HepG2 (cell line): ENCODE results near the gene CELSR2. TPM values are rescaled to one million over a fixed set of nuclear protein-coding genes. Genes with fewer than 3 reads are reported as not detected.

Source experiments
- CHD4 ChIP-seq: fragments of 200-600 bp; sonication (generic); IDR thresholded peaks from 2 replicates; pipeline ENCODE4 v1.7.0; 2017; ENCODE audit warnings: mild to moderate bottlenecking, low read length, borderline replicate concordance
- MTA1 ChIP-seq: sonication (generic); formaldehyde crosslinking; IDR thresholded peaks from 2 replicates; pipeline ENCODE4 v1.4.0; 2020; ENCODE audit warnings: missing genetic modification reagents, mild to moderate bottlenecking, borderline replicate concordance
- NRL ChIP-seq: sonication (generic); formaldehyde crosslinking; IDR thresholded peaks from 2 replicates; pipeline ENCODE4 v1.5.0; 2020; ENCODE audit warnings: missing genetic modification reagents, mild to moderate bottlenecking, moderate library complexity, borderline replicate concordance
- SALL1 ChIP-seq: sonication (generic); formaldehyde crosslinking; IDR thresholded peaks from 2 replicates; pipeline ENCODE4 v1.8.0; 2022; ENCODE audit warnings: mild to moderate bottlenecking, missing genetic modification reagents
- TAF15 ChIP-seq: fragments of 200-400 bp; formaldehyde crosslinking; IDR thresholded peaks from one replicate; pipeline ENCODE4 v1.6.1; 2018; ENCODE audit warnings: mild to moderate bottlenecking, low read depth, low read length; ENCODE audit not compliant: poor library complexity, severe bottlenecking
- XRCC5 ChIP-seq: fragments of 200-400 bp; formaldehyde crosslinking; optimal IDR thresholded peaks from 2 replicates; pipeline ENCODE3; 2017; ENCODE audit warnings: mild to moderate bottlenecking, low read length
- ZNF605 ChIP-seq: sonication (generic); formaldehyde crosslinking; IDR thresholded peaks from 2 replicates; pipeline ENCODE4 v1.8.0; 2022; ENCODE audit warnings: mild to moderate bottlenecking, missing genetic modification reagents
- ZNF678 ChIP-seq: sonication (generic); formaldehyde crosslinking; IDR thresholded peaks from 2 replicates; pipeline ENCODE4 v1.4.0; 2020; ENCODE audit warnings: mild to moderate bottlenecking, missing genetic modification reagents
- polyA plus RNA-seq, 8 experiments: library from polyadenylated mRNA; depleted of rRNA in 3 of 8; stranded (reverse) in 7 of 8; unstranded in 1 of 8; fragments of >200 nt; fragmentation: Illumina TruSeq in 4 of 8; extraction: Trizol in 4 of 8; gene quantifications; 2 replicates each; pipeline versions ENCODE4 v1.2.1 to v1.2.3, GENCODE V29; 2011 to 2016; ENCODE audit warnings: low read depth in 4 of 8, missing spikeins in 1 of 8, mixed read lengths in 1 of 8; ENCODE audit not compliant: insufficient read depth in 1 of 8
- total RNA-seq, 5 experiments: library from RNA; depleted of rRNA; stranded (reverse); fragments of >200 nt; fragmentation: Illumina TruSeq; extraction: Trizol; gene quantifications; 2 replicates each; pipeline ENCODE4 v1.2.3, GENCODE V29; 2016; ENCODE audit warnings: low read depth in 1 of 5
- TF ChIP-seq, protein P1 (sequence below): sonication (generic); formaldehyde crosslinking; IDR thresholded peaks from 2 replicates; pipeline ENCODE4 v1.4.0; 2020; ENCODE audit warnings: missing genetic modification reagents
- TF ChIP-seq, protein P2 (sequence below): IDR thresholded peaks from 2 replicates; pipeline ENCODE4 v1.6.1; 2018; ENCODE audit warnings: missing genetic modification reagents
- TF ChIP-seq, protein P3 (sequence below): sonication (generic); formaldehyde crosslinking; conservative IDR thresholded peaks from 2 replicates; pipeline ENCODE4 v1.4.0; 2020; ENCODE audit warnings: missing genetic modification reagents
- TF ChIP-seq, protein P4 (sequence below): sonication (generic); formaldehyde crosslinking; IDR thresholded peaks from 2 replicates; pipeline ENCODE4 v1.4.0; 2020; ENCODE audit warnings: mild to moderate bottlenecking, missing genetic modification reagents

CELSR2 gene
- total and polyA plus RNA-seq, 2 of the 13 experiments (the other 11 are each of a cell fraction or from before 2014, with no cell fraction given), result 4.0 to 6.6 TPM

DNA sequence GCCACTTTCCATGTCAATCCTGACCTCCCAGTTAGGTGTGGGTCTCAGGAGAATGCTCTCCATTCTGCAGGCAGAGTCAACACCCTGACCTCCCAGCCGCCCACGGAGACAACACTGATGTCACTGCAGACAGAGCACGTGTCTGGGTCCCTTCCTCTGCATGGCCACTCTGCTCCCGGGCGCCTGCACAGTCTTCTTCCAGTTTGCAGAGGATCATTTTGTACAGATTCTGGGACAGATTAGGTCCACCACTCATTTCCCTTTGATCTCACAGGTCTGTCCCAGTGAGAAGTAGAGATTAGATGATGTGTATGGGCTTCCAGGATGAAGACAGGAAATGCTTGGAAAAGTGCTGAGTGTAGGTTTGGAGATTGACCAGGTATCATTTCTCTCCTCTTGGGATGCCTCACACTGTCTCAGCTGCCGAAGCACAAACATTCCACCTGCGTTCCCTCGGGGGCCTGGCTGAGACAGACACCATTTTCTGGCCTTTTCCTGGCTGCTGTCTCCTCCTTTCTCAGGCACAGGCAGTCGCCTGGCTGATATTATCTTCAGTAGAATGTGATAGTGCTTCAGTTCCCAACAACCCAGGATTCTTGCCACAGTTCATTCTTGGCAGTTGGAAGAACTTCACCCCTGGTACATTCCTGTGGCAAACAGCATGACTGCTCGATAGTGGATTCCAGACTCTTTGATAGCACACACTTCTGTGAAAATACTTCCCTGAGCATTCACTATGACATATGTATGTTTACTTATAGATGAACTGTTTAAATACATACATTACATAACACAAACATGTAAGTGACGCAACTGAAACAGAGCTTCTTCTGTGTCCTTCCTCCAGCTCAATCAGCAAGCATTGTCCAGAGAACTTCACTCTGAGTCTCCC, 49.6 kb downstream of the CELSR2 start (continued):
- TF ChIP-seq, protein P1, sequence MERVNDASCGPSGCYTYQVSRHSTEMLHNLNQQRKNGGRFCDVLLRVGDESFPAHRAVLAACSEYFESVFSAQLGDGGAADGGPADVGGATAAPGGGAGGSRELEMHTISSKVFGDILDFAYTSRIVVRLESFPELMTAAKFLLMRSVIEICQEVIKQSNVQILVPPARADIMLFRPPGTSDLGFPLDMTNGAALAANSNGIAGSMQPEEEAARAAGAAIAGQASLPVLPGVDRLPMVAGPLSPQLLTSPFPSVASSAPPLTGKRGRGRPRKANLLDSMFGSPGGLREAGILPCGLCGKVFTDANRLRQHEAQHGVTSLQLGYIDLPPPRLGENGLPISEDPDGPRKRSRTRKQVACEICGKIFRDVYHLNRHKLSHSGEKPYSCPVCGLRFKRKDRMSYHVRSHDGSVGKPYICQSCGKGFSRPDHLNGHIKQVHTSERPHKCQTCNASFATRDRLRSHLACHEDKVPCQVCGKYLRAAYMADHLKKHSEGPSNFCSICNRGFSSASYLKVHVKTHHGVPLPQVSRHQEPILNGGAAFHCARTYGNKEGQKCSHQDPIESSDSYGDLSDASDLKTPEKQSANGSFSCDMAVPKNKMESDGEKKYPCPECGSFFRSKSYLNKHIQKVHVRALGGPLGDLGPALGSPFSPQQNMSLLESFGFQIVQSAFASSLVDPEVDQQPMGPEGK (CRISPR knock-in tag), result peak; percentile 36; the same call in 1 of the 2 replicates
- TF ChIP-seq ZNF605, result peak; percentile 57; the same call in 1 of the 2 replicates
- TF ChIP-seq ZNF678, result 0 out of 2 replicates have a peak, but pooled peaks have one; percentile 58
- TF ChIP-seq MTA1 (CRISPR knock-in tag), result peak; percentile 16
- TF ChIP-seq TAF15, result no peak
- TF ChIP-seq, protein P2, sequence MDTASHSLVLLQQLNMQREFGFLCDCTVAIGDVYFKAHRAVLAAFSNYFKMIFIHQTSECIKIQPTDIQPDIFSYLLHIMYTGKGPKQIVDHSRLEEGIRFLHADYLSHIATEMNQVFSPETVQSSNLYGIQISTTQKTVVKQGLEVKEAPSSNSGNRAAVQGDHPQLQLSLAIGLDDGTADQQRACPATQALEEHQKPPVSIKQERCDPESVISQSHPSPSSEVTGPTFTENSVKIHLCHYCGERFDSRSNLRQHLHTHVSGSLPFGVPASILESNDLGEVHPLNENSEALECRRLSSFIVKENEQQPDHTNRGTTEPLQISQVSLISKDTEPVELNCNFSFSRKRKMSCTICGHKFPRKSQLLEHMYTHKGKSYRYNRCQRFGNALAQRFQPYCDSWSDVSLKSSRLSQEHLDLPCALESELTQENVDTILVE (CRISPR knock-in tag), result no peak
- peak; percentile 95 for TF ChIP-seq SALL1 (CRISPR knock-in tag)
- TF ChIP-seq, protein P3, sequence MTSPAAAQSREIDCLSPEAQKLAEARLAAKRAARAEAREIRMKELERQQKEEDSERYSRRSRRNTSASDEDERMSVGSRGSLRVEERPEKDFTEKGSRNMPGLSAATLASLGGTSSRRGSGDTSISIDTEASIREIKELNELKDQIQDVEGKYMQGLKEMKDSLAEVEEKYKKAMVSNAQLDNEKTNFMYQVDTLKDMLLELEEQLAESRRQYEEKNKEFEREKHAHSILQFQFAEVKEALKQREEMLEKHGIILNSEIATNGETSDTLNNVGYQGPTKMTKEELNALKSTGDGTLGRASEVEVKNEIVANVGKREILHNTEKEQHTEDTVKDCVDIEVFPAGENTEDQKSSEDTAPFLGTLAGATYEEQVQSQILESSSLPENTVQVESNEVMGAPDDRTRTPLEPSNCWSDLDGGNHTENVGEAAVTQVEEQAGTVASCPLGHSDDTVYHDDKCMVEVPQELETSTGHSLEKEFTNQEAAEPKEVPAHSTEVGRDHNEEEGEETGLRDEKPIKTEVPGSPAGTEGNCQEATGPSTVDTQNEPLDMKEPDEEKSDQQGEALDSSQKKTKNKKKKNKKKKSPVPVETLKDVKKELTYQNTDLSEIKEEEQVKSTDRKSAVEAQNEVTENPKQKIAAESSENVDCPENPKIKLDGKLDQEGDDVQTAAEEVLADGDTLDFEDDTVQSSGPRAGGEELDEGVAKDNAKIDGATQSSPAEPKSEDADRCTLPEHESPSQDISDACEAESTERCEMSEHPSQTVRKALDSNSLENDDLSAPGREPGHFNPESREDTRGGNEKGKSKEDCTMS (CRISPR knock-in tag), result no peak
- TF ChIP-seq CHD4, result no peak
- TF ChIP-seq XRCC5, result peak; percentile 40
- TF ChIP-seq NRL (CRISPR knock-in tag), result peak; percentile 80; the same call in 1 of the 2 replicates
- TF ChIP-seq, protein P4, sequence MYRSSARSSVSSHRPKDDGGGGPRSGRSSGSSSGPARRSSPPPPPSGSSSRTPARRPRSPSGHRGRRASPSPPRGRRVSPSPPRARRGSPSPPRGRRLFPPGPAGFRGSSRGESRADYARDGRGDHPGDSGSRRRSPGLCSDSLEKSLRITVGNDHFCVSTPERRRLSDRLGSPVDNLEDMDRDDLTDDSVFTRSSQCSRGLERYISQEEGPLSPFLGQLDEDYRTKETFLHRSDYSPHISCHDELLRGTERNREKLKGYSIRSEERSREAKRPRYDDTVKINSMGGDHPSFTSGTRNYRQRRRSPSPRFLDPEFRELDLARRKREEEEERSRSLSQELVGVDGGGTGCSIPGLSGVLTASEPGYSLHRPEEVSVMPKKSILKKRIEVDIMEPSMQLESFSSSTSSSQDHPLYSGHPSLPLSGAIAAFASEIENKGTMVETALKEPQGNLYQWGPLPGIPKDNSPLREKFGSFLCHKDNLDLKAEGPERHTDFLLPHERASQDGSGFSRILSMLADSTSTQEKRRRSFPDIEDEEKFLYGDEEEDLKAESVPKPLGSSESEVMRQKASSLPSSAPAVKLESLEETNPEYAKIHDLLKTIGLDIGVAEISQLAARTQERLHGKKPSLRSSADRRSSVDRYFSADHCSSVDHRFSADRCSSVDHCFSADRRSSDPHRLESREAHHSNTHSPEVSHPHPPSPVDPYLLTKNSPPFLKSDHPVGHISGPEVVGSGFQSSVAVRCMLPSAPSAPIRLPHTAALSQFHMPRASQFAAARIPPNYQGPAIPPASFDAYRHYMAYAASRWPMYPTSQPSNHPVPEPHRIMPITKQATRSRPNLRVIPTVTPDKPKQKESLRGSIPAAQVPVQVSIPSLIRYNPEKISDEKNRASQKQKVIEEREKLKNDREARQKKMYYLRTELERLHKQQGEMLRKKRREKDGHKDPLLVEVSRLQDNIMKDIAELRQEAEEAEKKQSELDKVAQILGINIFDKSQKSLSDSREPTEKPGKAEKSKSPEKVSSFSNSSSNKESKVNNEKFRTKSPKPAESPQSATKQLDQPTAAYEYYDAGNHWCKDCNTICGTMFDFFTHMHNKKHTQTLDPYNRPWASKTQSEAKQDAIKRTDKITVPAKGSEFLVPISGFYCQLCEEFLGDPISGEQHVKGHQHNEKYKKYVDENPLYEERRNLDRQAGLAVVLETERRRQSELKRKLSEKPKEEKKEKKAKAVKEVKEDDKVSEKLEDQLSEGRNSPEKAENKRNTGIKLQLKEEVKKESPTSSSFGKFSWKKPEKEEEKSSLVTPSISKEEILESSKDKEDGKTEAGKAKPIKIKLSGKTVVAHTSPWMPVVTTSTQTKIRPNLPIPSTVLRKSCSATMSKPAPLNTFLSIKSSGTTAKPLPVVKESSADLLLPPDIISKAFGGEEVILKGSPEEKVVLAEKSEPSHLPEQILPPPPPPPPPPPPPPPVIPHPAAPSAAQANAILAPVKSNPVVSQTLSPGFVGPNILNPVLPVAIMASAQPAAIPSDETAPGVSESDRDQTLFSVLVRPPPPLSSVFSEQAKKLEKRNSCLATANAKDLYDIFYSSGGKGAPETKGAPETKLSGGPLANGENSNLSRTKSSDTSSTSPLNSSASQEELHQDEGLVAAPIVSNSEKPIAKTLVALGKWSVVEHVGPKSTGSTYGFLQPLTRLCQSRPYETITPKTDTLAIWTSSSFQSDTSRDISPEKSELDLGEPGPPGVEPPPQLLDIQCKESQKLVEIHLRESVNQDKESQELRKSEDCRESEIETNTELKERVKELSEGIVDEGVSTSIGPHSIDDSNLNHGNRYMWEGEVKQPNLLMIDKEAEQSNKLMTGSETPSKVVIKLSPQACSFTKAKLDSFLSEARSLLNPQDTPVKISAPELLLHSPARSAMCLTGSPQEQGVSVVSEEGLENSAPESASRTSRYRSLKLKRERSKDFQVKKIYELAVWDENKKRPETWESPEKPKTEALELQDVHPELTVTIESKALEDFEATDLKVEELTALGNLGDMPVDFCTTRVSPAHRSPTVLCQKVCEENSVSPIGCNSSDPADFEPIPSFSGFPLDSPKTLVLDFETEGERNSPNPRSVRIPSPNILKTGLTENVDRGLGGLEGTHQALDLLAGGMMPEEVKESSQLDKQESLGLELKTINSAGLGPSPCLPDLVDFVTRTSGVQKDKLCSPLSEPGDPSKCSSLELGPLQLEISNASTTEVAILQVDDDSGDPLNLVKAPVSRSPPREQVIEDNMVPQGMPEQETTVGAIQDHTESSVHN (CRISPR knock-in tag), result no peak
